HG03196 (cell line): ENCODE data around the gene RIC3.

ENCODE experiments used
- ATAC-seq: cut with Tn5 transposase; IDR thresholded peaks from one replicate; pipeline ENCODE4 v1.9.1; 2021; ENCODE audit not compliant: unreplicated experiment

The RIC3 gene

DNA sequence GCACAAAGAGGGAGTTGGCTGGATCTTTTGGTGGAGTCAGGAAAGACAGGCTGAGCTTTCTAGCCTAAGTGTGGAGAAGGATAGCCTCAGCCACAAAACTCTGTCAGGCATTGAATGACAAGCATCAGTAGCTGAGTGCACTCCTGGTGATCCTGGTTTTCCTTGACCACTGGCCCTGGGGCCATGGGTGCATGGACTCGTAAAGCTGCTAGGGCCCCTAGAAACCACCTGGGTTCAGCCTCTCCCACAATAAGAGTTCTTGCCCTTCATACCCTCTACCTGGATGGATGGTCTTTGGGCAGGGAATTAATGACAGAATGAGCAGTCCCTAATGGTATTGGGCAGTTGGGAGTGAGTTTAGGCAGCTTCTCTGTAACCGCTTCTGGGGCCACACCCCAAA is 64.9 kb downstream of the RIC3 start:
- no peak for ATAC-seq

DNA sequence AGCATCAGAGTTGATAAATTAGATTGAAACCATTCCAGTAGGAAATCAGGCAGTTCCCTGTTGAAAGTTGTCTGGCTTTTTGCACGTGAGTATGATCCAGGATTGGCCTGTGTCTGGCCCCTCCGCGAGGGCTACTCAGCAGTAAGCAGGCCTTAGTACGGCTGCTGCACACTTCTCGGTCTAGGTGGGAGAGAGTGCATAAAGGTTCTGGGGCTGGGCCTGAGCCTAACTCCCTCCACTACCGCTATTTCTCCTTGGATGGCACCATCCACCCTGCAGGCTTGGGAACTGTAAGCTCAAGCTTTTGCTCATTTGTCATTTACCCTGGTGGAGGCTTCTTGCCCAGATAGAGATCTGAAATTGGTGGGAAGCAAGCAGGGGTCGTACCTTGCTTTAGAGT is 65.9 kb downstream of the RIC3 start:
- ATAC-seq, result no peak

DNA sequence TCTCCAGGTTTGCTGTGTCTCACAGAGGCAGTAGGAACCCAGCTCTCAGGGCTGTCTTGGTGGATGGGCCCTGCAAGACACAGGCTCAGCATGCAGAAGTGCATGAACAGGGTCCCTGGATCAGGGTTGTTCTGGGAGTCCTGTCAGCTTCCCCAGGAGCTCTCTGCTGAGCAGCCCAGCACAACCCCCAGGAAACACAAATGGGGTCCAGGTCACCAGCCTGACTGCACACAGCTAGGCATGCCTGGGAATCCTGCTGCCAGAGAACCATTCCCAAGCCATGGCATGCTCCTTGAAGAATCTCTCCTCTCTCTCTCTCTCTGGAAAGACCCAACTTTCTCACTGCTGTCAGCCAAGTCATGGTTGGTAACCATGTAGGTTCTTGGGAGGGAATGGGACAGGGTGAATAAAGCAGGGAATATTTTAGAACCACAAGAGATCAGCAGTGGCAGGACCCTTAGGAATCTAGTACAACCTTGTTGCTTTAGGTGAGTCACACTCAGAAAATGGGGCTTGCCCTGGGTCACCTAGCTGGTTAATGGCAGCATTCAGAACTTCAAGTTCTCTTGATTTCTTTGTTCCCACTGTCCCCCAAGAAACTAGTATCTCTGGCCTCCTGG is 66.4 kb downstream of the RIC3 start:
- no peak for ATAC-seq

DNA sequence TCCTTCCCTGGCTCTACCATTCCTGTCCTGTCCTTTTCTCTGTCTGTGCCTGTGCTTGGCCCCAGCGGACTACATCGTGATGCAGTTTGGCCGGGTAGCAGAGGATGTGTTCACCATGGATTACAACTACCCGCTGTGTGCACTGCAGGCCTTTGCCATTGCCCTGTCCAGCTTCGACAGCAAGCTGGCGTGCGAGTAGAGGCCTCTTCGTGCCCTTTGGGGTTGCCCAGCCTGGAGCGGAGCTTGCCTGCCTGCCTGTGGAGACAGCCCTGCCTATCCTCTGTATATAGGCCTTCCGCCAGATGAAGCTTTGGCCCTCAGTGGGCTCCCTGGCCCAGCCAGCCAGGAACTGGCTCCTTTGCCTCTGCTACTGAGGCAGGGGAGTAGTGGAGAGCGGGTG is 67.4 kb downstream of the RIC3 start:
- ATAC-seq, result no peak

DNA sequence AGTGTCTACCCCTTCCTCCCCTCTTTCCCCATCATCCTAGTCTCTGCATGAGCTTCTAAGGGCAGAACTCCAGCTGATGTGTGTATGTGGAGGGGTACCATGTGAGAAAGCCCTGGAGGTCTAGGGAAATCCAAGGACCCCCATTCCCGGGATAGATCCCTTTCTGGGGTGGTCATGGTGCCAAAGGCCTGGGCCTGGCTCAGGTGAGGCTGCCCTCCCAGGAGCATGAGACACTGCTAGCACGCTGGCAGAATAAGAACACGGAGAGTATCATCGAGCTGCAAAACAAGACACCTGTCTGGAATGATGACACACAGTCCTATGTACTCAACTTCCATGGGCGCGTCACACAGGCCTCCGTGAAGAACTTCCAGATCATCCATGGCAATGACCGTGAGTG is 68.2 kb downstream of the RIC3 start:
- no peak for ATAC-seq

DNA sequence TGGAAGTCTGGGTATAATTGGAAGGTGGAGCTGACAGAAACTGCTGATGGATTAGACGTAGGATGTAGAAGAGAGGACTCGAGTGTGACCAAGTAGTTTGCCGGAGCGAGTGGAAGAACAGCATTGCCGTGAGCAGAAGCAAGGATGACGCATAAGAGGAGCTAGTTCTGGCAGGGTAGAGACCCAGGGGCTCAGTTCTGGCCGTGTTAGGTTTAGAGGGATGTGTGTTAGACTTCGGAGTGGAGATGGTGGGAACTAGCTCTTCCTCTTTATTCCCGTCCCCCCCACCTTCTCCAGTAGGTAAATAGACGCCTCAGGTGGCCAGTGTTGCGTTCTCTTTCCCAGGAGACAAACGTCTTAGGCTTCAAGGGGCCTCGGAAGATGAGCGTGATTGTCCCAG is 68.7 kb downstream of the RIC3 start:
- no peak for ATAC-seq

DNA sequence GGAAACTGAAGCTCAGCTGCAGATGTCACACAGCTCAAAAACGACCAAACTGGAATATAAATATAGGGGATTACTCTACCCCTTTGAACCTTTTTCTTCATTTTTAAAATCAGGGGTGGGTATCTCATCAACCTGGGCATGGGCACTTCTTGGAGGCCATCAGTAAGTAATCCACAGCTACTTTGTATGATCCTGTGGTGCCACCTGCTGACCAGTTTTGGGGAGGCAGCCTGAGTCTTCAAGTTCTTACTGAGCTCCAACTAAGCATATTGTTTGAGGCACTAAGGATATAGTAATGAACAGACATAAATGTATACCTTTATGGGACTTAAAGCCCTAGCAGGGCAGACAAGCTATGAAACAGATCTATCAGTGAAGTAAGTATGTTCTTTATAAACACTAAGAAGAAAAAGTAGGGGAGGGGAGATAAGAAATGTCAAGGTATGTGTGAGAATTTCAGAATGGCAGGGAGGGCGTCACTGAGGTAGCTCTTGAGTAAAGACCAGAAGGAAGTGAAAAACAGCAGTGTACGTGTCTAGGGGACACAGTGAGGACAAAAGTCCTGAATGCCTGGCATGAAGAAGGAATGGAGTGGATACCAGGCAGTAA is 69.4 kb downstream of the RIC3 start:
- no peak for ATAC-seq

DNA sequence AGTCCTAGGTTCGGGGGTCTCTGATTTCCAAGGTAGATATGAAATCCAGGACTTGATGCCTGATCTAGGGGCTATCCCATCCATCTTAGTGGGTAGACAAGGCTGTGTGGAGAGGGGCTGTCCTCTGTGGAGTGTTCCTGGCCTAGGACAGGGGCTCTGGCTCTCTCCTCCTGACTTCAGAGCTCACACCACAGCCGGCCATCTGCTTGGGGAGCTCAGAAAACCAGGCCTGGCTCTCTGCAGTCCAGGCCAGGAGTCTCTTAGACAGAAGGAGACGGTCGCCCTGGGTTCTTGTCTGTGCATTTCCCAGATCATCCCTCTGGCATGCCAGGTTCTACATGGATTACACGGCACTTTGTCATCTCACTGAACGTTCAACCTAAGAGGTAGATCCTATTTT is 69.9 kb downstream of the RIC3 start:
- no peak for ATAC-seq

DNA sequence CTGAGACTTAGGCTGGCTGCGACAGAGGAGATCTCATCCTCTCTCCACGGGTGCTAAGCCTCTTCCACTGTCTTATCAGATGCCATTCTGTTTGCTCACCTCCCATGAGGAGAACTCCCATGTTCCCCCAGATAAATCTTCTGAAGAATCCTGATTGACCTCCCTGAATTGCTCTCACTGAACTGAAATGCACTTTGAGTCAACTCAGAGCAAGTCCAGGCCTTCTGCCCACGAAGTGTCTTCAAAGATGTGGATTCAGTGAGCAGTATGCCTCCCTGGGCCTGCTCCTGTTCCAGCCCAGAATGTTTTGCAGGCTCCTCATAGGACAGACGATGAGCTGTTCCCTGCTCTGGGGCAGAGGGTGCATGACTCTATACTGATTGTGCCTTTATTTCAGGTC is 70.5 kb downstream of the RIC3 start:
- ATAC-seq, result no peak

DNA sequence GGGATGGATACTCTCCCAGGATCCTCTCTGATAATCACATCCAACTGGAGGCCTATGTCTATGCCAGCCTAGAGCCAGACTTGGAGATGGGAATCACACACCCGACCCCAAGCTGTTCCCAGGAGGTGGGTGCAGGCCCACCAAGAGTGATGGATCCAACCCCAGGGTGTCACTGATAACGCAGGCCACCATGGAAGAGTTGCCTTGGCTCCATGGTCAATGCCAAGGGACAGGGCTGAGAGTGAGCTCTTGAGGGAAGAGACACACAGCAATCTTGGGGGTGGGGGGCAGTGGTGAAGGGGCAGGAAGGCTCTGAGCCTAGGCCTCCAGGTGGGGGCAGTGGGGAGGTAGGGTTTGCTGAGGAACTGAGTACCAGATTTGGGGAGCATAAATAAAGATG is 70.9 kb downstream of the RIC3 start:
- no peak for ATAC-seq

DNA sequence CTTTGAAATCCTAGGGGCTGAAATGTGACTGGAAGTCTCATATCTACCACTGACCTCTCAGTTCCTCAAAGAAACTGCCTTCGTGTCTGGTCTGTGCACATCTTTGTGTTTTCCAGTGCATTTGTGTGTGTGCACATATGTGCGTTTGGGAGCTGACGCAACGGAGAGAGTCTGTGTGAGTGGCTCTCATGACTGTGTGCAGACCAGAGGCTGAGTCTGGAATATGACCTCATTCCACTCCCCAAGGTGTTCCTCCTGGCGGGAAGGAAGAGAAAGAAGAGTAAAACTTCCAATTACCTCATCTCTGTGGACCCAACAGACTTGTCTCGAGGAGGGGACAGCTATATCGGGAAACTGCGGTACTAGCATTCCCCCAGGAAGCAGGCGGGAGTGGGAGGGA is 71.4 kb downstream of the RIC3 start:
- ATAC-seq, result no peak

DNA sequence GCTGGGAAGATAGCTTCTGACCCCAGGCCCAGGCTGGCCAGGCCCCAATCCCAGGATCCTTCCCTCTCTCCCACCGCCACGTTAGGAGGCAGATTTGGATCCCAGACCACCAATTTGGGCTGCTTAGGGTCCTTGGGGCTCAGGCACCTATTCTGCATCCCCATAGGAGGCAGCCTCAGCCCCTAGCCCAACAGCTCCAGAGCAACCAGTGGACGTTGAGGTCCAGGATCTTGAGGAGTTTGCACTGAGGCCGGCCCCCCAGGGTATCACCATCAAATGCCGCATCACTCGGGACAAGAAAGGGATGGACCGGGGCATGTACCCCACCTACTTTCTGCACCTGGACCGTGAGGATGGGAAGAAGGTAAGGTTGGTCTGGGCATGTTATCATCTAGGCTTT is 71.8 kb downstream of the RIC3 start:
- no peak for ATAC-seq

DNA sequence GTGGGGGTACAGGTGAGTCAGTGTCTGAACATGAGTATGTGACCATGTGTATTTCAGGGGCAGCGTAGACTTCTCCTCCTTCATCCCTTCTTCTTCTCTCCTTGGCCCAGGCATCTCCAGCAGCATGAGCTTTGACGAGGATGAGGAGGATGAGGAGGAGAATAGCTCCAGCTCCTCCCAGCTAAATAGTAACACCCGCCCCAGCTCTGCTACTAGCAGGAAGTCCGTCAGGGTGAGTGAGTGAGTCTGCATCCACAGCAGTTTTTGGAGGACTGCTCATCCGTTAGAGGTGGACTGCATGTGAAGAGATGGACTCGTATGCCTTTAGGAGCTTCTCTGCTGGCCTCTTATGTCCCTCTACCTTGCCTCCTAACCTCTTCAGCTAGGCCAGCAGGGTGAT is 72.2 kb downstream of the RIC3 start:
- no peak for ATAC-seq

DNA sequence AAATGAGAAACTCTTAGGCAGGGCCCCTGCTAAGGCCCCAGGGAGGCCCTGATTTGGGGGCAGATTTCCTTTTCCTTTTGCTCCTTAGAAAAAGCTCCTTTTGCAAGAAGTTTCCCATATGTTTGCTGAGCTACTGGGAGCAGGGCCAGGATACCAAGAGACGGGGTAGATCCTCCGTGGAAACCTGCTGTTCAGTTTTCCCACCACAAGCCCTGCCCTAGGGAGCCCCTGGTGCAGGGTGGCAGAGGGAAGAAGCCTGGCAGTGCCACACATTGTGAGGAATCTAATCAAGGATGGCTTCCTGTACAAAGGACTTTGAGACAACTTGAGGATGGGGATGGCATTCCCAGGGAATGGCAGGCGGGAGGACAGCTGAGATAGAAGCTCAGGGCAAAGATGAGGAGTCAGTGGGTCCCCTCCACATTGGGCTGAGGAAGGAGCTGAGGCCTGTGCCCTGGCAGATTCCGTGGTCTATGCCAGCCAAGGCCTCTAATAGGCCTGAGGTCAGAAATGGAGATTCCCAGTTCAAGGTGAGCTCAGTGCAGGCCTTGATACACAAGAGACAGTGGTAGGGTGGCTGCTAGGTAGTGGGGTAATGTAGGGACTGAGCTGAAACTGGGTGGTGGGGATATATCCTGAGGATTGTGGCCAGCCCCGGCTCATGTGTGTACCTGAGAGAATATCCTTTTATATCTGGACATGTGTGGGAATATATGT is 72.9 kb downstream of the RIC3 start:
- no peak for ATAC-seq

DNA sequence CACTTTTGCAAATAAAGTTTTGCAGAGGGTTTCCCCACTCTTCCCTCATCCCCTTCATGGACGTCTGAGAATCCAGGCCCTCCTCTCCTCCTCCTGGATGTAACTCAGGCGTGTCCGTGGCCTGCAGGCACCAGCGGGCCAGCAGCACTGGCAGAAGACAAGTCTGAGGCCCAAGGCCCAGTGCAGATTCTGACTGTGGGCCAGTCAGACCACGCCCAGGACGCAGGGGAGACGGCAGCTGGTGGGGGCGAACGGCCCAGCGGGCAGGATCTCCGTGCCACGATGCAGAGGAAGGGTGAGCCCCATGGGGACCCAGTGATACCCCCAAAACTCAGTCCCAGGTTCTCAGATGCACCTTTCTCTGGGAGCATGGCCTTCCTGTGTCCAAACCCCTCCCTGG is 73.5 kb downstream of the RIC3 start:
- ATAC-seq, result no peak

DNA sequence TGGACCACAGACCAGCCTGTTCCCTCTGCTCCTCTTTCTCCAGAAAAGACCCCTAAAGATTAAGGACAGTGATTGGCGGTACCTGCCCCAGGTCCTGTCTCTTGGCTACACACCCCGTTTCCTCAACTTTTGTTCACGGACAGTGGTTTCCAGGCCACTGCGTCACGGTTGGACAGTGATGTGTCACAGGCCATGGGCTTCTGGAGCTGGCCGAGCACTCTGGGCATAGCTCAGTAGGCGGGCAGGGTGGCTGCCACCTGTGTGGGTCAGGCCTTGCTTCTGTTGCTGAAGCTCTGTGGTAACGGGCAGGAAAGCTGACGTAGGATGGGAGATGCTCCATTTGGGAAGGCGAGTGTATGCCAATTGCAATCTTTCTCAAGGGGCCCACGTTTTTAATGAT is 74.2 kb downstream of the RIC3 start:
- no peak for ATAC-seq

DNA sequence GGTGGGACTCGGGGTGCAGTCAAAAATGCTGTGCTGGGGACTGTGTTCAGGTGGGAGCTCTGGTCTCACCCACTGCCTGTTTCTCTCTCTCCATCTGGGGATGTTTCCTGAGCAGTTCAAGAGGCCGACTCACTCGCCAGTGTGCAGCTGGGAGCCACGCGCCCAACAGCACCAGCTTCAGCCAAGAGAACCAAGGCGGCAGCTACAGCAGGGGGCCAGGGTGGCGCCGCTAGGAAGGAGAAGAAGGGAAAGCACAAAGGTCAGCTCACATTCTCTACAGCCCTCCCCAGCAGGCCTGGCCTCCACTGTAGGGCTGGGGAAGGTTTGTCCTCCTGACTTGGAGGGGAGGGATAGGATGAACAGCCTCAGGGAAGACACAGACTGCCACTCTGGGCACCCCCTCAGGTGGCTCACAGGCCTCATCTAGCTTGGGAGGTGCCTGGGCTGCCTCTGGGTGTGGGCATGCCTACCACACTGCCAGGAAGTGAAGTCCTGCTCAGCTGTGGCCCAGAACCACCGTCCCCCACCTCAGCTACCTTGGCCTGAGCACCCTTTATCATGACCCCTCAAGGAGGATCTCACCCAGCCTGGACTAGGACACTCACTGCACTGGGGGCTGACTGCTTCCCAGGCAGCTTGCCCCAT is 74.8 kb downstream of the RIC3 start:
- no peak for ATAC-seq

DNA sequence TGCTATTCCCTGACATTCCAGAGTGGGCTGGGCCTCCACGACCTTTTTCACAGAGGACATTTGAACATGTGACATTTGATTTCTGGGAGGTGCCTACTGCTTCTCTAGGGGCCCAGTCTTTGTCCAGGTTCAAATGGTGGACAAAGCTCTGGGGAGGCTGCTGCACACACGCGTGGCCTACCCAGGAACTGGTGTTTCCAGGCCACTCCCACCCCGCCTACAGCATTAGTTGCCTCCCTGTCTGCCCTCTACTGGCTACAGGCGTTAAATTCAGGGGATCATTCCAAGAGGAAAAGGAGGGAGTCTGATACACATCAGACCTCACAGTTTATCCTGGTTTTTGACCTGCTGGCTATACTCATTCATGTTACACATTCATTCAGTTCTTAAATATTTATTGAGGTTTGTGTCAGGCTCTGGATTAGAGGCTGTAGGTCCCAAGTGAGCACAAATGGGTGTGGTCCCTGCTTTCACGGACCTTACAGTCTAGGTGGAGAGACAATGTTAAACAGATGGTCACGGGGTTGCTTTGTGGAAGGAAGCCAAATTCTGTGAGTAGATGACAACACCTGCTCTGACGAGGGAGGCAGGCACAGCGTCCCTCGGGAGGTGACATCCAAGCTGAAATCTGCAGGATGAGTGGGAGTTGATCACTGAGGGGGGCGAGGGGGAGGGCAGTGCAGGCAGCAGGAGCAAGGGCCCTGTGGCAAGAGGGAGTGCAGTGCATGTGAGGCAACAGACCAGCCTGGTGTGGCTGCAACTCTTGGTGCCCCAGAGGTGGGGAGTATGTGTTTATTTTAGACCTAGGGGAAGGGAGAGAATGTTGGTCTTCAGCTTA is 76.0 kb downstream of the RIC3 start:
- ATAC-seq, result peak; percentile 61

DNA sequence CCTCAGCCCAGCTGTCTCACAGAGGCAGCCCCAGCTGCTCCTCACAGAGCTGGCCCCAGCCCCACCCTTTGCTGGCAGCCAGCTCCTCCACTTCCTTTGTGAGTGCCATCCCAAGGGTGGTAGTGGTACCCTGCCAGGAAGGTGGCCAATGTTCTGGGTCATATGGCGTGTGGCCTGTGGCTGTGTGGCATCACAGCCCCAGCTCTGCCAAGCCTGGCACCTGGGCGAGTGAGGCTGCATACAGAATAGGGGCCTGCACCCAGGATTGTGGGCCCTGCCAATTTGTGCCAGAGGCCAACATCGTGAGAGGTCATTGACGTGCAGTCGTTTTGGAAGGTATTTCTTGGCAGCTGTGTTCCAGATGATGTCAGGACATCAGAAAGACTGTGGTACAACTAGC is 77.1 kb downstream of the RIC3 start:
- no peak for ATAC-seq

DNA sequence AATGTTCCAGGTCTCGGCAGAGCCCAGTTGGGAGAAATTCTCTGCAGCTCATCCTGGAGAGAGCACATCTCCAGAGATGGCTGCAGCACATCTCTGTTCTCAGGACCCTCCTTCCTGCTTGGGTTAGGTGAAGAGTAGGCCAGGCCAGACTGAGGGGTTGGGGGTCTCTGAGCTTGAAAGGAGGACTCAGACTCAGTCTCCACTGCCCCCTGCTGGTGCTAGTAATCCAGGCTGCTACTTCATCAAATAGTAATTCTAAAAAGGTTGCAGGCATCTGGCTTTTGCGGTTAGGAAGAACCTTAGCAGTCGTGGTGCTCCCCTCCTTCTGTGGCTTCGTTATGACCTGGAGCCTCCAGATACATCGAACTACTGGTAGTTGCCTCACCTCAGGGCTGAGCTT is 78.1 kb downstream of the RIC3 start:
- no peak for ATAC-seq

DNA sequence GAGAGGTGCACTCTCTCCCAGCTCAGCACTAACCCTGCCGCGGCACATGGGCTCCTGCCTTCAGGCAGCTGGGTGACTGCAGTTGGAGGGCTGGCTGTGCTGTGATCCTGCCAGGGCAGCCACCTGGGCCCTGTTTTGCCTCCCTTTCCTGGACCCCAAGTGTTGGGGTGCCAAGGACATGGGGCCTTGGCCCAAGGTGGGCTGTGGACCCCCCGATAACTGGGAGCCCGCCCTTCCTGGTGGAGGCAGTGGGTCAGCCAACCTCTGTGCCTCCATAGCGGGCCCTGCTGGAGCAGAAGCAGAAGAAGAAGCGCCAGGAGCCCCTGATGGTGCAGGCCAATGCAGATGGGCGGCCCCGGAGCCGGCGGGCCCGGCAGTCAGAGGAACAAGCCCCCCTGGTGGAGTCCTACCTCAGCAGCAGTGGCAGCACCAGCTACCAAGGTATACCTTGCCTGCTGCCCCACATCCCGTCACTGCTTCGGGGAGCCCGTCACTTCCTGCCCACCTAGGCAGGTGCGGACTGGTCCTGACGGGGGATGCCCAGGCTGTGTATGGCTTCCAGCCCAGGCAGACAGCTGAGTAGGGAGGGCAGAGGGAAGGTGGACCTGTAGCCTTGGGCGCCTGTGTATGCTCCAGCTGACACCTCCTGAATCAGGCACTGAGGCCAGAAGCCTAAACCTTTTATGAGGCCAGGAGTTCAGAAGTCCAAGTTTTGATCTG is 78.9 kb downstream of the RIC3 start:
- ATAC-seq, result no peak
